ENCODE results near the gene MID2.
"Not testable (repeated sequence)": the region's sequence is repeated elsewhere in the genome, so short reads cannot be mapped to it uniquely, and the experiment has no call there.

MID2 gene

GRCh38 chrX:107825698-107826237 lies at the start of gene MID2:
Gene MID2, plus strand, starts transcription at chrX:107825866. Its CDS starts 561 bp downstream, at chrX:107826427.
- DNase-seq = peak; percentile 45

- peak; percentile 85 for DNase-seq
These were observed 48.8 kb upstream of the MID2 start for GRCh38 chrX:107776649-107777535.

DNA sequence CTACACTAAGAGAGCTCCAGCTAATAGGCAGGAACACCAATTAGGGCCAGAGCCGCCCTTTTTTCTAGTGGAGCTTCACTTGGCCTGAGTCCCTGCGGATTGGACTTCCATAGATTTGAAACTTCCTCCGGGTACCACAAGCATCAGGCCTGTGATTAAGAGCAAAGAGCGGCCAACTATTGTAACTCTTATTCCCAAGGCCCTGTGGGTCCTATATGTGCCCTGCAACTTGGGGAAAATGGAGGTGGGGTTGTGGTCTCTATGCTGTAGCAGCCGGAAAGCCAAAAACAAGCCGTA lies 48.2 kb upstream of the MID2 start, which contains the start of gene NCBP2L:
Gene NCBP2L (plus strand): TSS at position 198 of the 297 bp plus-strand sequence. CDS start 16,488 bp downstream, outside the sequence.
- no peak for DNase-seq

DNA sequence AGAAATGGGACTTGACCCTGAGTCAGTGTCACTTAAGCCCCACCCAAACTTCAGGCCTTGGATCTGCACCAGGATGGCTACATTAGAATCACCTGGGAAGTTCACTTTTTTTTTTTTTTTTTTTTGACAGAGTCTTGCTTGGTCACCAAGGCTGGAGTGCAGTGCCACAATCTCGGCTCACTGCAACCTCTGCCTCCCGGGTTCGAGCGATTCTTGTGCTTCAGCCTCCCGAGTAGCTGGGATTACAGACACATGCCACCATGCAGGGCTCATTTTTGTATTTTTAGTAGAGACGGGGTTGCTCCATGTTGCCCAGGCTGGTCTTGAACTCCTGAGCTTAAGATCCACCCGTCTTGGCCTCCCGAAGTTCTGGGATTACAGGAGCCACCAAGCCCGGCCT lies 45.1 kb upstream of the MID2 start:
- no peak for DNase-seq

GRCh38 chrX:107787827-107788226 lies 37.8 kb upstream of the MID2 start:
- no peak for DNase-seq

GRCh38 chrX:107804427-107804826 lies 21.2 kb upstream of the MID2 start:
- DNase-seq = no peak

- DNase-seq = no peak
These were observed 20.5 kb upstream of the MID2 start for GRCh38 chrX:107805179-107805578.

DNA sequence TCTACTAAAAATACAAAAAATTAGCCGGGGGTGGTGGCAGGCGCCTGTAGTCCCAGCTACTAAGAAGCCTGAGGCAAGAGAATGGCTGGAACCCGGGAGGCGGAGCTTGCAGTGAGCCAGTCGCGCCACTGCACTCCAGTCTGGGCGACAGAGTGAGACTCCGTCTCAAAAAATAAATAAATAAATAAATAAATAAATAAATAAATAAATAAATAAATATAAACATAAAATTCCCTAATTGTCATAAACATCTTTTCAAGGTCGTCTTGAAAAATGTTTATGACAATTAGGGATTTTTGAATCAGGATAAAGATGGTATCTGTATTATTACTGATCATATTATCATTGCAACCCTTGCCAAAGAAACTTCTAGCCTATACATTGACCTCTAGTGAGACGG lies 15.6 kb upstream of the MID2 start:
- DNase-seq = not testable (repeated sequence)

- DNase-seq = no peak
These were observed 6.7 kb upstream of the MID2 start for GRCh38 chrX:107818900-107819521.

DNA sequence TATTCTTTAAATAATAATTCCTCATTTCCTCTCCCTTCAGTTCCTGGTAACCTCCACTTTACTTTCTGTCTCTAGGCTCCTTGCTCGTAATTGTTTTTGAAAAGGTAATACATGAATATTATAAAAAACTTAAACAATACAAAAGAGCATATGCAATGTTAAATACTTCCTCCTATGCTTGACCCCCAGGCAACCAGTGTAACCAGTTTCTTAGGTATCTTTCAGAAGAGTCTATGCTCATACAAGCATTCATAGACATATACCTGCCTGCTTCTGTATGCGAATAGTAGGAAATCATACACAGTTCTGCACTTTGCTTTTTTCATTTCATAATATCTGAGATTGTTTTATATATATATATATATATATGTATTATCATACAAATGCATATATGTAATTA lies 2.6 kb upstream of the MID2 start:
- DNase-seq = no peak

DNA sequence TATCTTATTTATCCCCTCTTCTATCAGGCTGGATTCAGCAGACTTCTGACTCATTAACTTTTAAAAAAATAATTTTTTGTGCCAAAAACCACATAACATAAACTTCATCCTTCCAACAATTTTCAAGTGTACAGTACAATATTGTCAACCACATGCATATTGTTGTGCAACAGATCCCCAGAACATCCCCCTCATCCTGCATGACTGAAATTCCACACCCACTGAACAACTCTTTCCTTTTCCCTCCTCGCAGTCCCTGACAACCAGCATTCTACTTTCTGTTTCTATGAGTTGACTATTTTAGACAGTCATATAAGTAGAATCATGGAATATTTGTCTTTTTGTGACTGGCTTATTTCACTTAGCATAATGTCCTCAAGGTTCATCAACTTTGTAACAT lies 2.2 kb upstream of the MID2 start:
- DNase-seq = no peak

DNA sequence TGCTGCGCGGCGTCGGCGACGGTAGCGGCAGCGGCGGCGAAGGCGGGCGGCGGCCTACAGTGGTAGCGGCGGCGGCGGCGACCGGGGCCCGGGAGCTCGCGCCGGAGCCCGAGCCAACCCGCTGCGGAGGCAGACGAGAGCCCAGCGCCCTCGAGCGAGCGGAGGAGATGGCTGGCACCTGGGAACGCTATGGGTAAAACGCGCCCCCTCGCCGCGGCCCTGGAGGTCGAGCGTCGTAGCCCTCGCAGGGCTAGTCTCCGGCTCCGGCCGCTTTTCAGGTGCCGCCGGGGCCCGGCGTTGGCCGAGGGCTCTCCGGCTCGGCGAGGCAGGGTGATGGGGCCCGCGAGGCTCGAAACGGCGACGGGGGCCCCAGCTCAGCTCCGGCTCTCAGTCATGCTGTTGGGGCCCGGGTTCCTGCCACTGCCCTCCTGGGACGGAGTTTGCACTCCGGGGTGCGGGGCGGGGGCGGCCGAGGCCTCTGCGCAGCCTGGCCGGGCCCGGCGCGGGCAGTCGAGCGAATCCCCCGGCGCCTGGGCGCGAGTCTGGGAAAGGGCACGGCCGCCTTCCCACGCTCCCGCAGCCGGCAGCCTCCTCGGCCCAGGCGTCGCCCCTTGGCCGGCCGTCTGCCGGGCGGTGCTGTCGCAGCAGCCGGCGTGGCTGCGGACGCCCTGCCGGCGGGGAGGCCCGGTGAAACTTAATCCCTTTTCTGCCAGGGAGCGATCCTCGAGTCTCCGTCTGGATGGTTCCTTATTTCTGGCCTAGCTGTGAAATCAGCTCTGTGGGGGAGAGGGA lies 768 bp downstream of the MID2 start:
- DNase-seq = peak; percentile 20

DNA sequence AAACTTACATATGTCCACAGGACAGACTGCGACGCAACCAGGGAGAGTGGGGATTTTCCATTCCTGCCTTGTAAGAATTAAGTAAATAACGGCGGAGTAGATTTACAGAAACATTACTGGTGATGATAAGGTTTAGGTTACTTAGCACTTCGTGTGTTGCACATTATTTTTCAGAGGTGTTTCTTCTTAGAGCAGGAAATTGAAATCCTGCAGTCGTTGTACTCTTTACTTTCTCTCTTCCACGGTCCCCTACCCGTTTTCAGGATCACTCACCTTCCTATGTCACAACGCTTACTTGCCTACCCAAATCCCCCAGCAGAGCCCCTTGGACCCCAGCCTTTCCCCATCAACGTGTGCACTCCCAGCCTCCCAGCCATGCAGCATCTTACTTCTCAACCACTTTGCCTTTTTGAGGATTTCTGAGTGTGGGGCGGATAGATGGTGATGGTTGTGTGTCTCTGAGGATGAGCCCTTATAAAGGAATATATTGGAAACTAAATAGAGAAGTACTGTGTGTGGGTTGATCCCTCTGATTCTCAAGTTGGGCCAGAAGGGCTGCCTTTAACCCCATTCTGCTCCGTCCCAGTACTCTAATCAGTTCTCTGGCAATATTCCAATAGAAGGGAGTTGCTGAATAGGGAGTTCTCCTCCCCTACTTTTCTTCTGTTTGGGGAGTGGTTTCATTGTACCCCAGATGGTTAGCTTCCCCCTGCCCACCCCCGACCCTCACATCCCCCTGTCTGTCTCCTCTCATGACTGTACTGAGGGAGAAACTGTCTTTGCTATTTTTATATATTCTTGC lies 1.6 kb downstream of the MID2 start:
- no peak for DNase-seq

- no peak for DNase-seq
These were observed 2.2 kb downstream of the MID2 start for GRCh38 chrX:107827852-107828251.

GRCh38 chrX:107829878-107830277 lies 4.2 kb downstream of the MID2 start:
- DNase-seq = no peak

DNA sequence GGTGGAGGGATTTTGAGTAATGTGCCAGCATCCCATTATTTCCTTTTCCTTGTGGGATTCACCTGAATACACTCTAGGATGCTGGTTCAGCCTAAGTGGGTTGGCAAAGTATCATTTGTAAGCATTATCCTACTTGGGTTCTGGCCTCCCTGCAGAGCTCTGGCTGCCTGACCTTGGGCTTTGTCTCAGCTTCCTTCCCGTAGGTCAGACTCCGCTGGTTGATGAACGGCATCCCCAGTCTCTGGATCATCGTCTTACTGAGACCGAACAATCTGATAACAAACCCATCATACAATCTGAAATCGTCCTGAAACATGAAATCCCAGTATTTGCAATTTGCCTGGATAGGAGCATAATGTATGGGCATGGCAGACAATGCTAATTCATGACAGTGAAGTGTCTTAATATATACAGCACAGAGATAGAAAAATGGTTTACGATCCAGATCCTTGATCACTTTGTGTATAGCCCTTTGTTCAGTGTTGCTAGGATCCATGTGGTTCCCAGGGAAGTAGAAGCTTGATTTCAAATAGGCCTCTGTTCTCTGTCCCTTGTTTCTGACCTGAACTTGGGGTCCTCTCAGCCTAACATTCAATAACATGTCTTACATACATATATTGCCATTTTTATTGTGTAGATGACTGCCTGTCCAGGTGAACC lies 5.5 kb downstream of the MID2 start:
- DNase-seq = no peak

DNA sequence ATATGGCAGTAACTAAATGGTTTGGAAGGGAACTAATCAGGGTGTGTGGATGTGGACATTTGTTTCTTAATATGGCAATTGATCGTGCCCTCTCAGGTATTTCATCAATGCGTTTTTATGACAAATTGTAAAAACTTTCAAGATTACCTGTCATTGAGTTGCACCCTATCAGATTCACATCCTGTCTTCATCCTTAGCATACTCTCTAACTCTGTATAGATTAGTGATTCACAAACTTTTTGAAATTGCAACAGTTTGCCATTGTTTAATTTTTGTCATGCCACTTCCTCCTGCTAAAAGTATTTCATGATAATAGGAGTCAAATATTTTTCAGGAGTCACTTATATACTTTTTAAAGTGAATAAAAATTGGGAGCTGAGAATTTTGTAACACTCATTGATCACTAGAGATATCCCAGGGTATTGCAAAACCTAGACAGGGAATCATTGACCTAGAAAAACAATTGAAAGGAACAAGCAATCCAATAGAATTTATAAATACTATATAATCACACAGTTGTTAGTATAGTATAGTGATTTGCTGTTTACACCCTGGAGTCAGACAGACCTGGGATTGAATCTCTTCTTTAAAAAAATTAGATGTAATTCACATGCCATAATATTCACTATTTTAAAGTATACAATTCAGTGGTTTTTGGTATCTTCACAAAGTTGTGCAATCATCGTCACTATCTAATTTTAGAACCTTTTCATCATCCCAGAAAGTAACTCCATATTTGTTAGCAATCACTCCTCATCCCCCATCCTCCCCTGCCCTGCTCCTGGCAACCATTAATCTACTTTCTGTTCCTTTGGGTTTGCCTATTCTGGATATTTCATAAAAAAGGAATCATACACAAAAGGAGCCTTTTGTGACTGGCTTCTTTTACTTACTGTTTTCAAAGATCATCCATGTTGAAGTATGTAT lies 8.9 kb downstream of the MID2 start:
- DNase-seq = no peak

GRCh38 chrX:107836958-107837357 lies 11.3 kb downstream of the MID2 start:
- DNase-seq = no peak

DNA sequence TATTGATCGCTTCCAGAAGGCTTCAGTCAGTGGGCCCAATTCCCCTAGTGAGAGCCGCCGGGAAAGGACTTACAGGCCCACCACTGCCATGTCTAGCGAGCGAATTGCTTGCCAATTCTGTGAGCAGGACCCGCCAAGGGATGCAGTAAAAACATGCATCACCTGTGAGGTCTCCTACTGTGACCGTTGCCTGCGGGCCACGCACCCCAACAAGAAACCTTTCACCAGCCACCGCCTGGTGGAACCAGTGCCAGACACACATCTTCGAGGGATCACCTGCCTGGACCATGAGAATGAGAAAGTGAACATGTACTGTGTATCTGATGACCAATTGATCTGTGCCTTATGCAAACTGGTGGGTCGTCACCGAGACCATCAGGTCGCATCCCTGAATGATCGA lies 15.3 kb downstream of the MID2 start:
- no peak for DNase-seq

GRCh38 chrX:107842715-107843400 lies 17.2 kb downstream of the MID2 start:
- DNase-seq = no peak
